Measurements from ENCODE around the gene PEBP1. TPM values are rescaled to one million over a fixed set of nuclear protein-coding genes. Genes with fewer than 3 reads are reported as not detected.
A peak's percentile ranks its signal among the peaks of the same experiment; 100 is the strongest.

The PEBP1 gene
- total and polyA plus RNA-seq, 2 experiments from 2014 or later = 267 to 350 TPM

- Histone ChIP-seq H3K4me3 (no peak overlapping the region), H3K27me3 (replicated peaks; ENCODE audit: insufficient read depth) (no peaks in the 10 kb centered on the region), H3K79me2 (ENCODE audit: insufficient read depth) (no peaks in the 10 kb centered on the region), H2AFZ (no peak overlapping the region), H3K4me1 (ENCODE audit: insufficient read depth) (no peaks in the 10 kb centered on the region), H3K9me2 (ENCODE audit: insufficient read depth) (no peaks in the 10 kb centered on the region), H3K36me3 (ENCODE audit: low read depth) (no peaks in the 10 kb centered on the region), H3K4me2 (ENCODE audit: unreplicated experiment) (no peak overlapping the region), H4K20me1 (ENCODE audit: insufficient read depth) (no peaks in the 10 kb centered on the region), H3F3A (ENCODE audit: insufficient read depth) (no peaks in the 10 kb centered on the region), H3K9me3 (ENCODE audit: low read depth) (no peaks in the 10 kb centered on the region), H3K27ac (no peak overlapping the region), H3K9ac (no peak overlapping the region)
- TF ChIP-seq EZH2 (IDR thresholded peaks at IDR 0.05; ENCODE audit: insufficient read depth, poor library complexity, severe bottlenecking) (no peak), EZH2phosphoT487 (IDR thresholded peaks at IDR 0.05; ENCODE audit: insufficient read depth, low read depth) (no peak)
- 91 to 94% methylated on average over 12 of the region's 12 CpGs for WGBS, 2 experiments (ENCODE audit: low coverage in 1 of 2, low lambda C conversion rate in 2 of 2, missing lambda C conversion rate in 2 of 2)
- DNase-seq = no peak
- in situ Hi-C loops (cut with MboI) = no loop called here
Observed at GRCh38 chr12:118098911-118099671, 36.8 kb upstream of the PEBP1 start.

DNA sequence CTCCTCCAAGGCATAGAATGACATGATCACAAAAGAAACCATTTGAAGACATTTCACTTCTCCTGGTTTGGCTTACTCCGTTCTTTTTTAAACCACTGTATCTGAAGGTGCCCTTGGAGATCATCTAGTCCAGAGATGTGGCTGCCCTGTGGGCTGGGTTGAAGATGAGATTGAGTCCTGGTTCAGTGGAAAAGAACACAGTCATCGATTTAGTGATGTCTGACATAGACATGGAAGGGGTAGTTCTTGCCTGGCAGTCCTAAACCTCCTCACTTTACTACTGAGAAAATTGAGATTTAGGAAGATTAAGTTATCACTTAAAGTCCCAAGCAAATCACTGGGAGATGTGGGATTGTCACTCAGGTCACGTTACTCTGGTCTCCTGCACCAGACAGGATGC lies 34.9 kb upstream of the PEBP1 start:
- no peaks in the 10 kb centered on the region for H3K9me2 ChIP-seq (ENCODE audit: insufficient read depth)

GRCh38 chr12:118102070-118102469 lies 33.9 kb upstream of the PEBP1 start:
- Histone ChIP-seq H2AFZ (no peak overlapping the region), H3K4me1 (ENCODE audit: insufficient read depth) (no peaks in the 10 kb centered on the region), H3K9me2 (ENCODE audit: insufficient read depth) (no peaks in the 10 kb centered on the region), H3K79me2 (ENCODE audit: insufficient read depth) (no peaks in the 10 kb centered on the region), H3K27ac (no peak overlapping the region), H3K36me3 (ENCODE audit: low read depth) (no peaks in the 10 kb centered on the region), H3F3A (ENCODE audit: insufficient read depth) (no peaks in the 10 kb centered on the region), H4K20me1 (ENCODE audit: insufficient read depth) (no peaks in the 10 kb centered on the region), H3K4me3 (no peak overlapping the region), H3K4me2 (ENCODE audit: unreplicated experiment) (no peak overlapping the region), H3K9me3 (ENCODE audit: low read depth) (no peaks in the 10 kb centered on the region), H3K27me3 (replicated peaks; ENCODE audit: insufficient read depth) (no peaks in the 10 kb centered on the region), H3K9ac (no peak overlapping the region)
- WGBS, 2 experiments (ENCODE audit: low coverage in 1 of 2, low lambda C conversion rate in 2 of 2, missing lambda C conversion rate in 2 of 2) = 70 to 76% methylated on average over 6 of the region's 6 CpGs
- peak; percentile 31 for DNase-seq
- no peak for TF ChIP-seq EZH2 (IDR thresholded peaks at IDR 0.05; ENCODE audit: insufficient read depth, poor library complexity, severe bottlenecking)
- in situ Hi-C loops (cut with MboI) = no loop called here

More for the DNA sequence above, 34.9 kb upstream of the PEBP1 start:
- Histone ChIP-seq H3K4me2 (ENCODE audit: unreplicated experiment) (no peak overlapping the region), H3K9ac (no peak overlapping the region), H3K4me3 (no peak overlapping the region), H4K20me1 (ENCODE audit: insufficient read depth) (no peaks in the 10 kb centered on the region), H3K27me3 (replicated peaks; ENCODE audit: insufficient read depth) (no peaks in the 10 kb centered on the region), H3K36me3 (ENCODE audit: low read depth) (no peaks in the 10 kb centered on the region), H3K79me2 (ENCODE audit: insufficient read depth) (no peaks in the 10 kb centered on the region), H3K9me3 (ENCODE audit: low read depth) (no peaks in the 10 kb centered on the region), H3K4me1 (ENCODE audit: insufficient read depth) (no peaks in the 10 kb centered on the region), H2AFZ (no peak overlapping the region), H3F3A (ENCODE audit: insufficient read depth) (no peaks in the 10 kb centered on the region), H3K27ac (no peak overlapping the region)
- in situ Hi-C loops (cut with MboI) = no loop called here
- WGBS, 2 experiments (ENCODE audit: low coverage in 1 of 2, low lambda C conversion rate in 2 of 2, missing lambda C conversion rate in 2 of 2) = 71 to 82% methylated on average over 3 of the region's 3 CpGs
- TF ChIP-seq EZH2phosphoT487 (IDR thresholded peaks at IDR 0.05; ENCODE audit: insufficient read depth, low read depth) (no peak), EZH2 (IDR thresholded peaks at IDR 0.05; ENCODE audit: insufficient read depth, poor library complexity, severe bottlenecking) (no peak)
- no peak for DNase-seq

- Histone ChIP-seq H3K9me2 (ENCODE audit: insufficient read depth) (no peaks in the 10 kb centered on the region), H3K27ac (no peak overlapping the region), H3K27me3 (replicated peaks; ENCODE audit: insufficient read depth) (no peaks in the 10 kb centered on the region), H2AFZ (peak overlapping the region; percentile 92), H3K79me2 (ENCODE audit: insufficient read depth) (no peaks in the 10 kb centered on the region), H3K4me2 (ENCODE audit: unreplicated experiment) (peak overlapping the region; percentile 73), H3K9me3 (ENCODE audit: low read depth) (no peaks in the 10 kb centered on the region), H3F3A (ENCODE audit: insufficient read depth) (no peaks in the 10 kb centered on the region), H4K20me1 (ENCODE audit: insufficient read depth) (no peaks in the 10 kb centered on the region), H3K36me3 (ENCODE audit: low read depth) (no peaks in the 10 kb centered on the region), H3K4me3 (peak overlapping the region; percentile 78), H3K9ac (peak overlapping the region; percentile 66; the same call in 1 of the 2 replicates), H3K4me1 (ENCODE audit: insufficient read depth) (no peaks in the 10 kb centered on the region)
- TF ChIP-seq EZH2phosphoT487 (IDR thresholded peaks at IDR 0.05; ENCODE audit: insufficient read depth, low read depth) (no peak), EZH2 (IDR thresholded peaks at IDR 0.05; ENCODE audit: insufficient read depth, poor library complexity, severe bottlenecking) (no peak)
- in situ Hi-C loops (cut with MboI) = no loop called here
- WGBS, 2 experiments (ENCODE audit: low coverage in 1 of 2, low lambda C conversion rate in 2 of 2, missing lambda C conversion rate in 2 of 2) = 66% methylated on average over 5 of the region's 5 CpGs
- no peak for DNase-seq
Observed at GRCh38 chr12:118102609-118103008, 33.3 kb upstream of the PEBP1 start.
